ENCODE measurements around the gene GLRX.

DNA sequence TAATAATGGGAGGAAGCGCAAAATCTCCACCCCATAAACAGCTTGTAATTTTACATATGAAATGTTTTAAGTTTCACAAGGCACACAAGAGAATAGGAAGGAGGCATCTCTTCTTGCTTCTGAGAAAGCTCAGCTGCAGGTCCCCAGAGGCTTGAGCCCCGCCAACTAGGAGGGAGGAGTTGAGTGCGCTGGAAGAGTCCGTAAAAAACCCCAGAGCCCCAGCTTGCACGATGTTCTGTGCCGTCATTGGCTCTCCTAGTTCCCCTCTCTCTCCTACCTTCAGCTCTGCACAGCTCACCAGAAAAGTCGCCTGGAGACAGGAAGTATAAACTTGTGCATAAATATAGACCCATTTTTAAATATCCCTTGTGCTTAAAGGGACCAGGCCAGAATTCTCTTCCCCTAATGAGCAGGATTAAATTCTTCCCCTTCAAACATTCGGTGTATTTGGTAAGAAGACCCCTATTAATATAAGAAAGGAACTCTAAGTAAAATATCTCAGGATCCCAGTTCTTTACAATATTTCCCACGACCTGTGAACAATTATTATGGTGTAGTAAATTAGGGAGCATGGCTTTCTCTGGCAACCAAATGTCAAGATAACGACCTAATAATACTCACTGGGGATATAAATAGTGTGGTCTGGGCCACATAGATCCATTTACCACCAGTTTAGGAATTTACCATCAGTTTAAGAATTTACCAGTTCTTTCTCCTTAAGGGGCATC, 13.7 kb downstream of the GLRX start:
- TF ChIP-seq, protein P1, sequence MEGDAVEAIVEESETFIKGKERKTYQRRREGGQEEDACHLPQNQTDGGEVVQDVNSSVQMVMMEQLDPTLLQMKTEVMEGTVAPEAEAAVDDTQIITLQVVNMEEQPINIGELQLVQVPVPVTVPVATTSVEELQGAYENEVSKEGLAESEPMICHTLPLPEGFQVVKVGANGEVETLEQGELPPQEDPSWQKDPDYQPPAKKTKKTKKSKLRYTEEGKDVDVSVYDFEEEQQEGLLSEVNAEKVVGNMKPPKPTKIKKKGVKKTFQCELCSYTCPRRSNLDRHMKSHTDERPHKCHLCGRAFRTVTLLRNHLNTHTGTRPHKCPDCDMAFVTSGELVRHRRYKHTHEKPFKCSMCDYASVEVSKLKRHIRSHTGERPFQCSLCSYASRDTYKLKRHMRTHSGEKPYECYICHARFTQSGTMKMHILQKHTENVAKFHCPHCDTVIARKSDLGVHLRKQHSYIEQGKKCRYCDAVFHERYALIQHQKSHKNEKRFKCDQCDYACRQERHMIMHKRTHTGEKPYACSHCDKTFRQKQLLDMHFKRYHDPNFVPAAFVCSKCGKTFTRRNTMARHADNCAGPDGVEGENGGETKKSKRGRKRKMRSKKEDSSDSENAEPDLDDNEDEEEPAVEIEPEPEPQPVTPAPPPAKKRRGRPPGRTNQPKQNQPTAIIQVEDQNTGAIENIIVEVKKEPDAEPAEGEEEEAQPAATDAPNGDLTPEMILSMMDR (optimal IDR thresholded peaks at IDR 0.05 in 1 of 3, IDR thresholded peaks at IDR 0.05 in 1 of 3, conservative IDR thresholded peaks at IDR 0.05 in 1 of 3; ENCODE audit: extremely low read depth in 1 of 3, insufficient read depth in 2 of 3, low read length in 3 of 3) = no peak
- TF ChIP-seq EZH2 (IDR thresholded peaks at IDR 0.05; ENCODE audit: low read length) = no peak
